A549 (cell line): ENCODE data around the gene CCL20.

Experiments
- BHLHE40 ChIP-seq: IDR thresholded peaks from 2 replicates; pipeline ENCODE4 v1.6.1; 2012; ENCODE audit warnings: low read depth, low read length, inconsistent platforms
- CTCF ChIP-seq: fragments of >200 bp; sonication (Bioruptor Twin); formaldehyde crosslinking; IDR thresholded peaks from 3 replicates; pipeline ENCODE4 v1.5.1; 2016
- ESRRA ChIP-seq: fragments of 150-350 bp; IDR thresholded peaks from 2 replicates; pipeline ENCODE4 v1.6.1; 2014; ENCODE audit warnings: mild to moderate bottlenecking, low read length, borderline replicate concordance
- MAX ChIP-seq: IDR thresholded peaks from 2 replicates; pipeline ENCODE4 v1.6.1; 2012
- POLR2A ChIP-seq: IDR thresholded peaks from 2 replicates; pipeline ENCODE4 v1.6.1; 2012; ENCODE audit warnings: mild to moderate bottlenecking, low read length
- RAD21 ChIP-seq, 2 experiments: fragments of >200 bp in 1 of 2; sonication (Bioruptor Twin) in 1 of 2; formaldehyde crosslinking in 1 of 2; IDR thresholded peaks in 1 of 2; conservative IDR thresholded peaks in 1 of 2; 2 replicates in 1 of 2; 3 replicates in 1 of 2; pipeline ENCODE4 v1.6.1; 2012 to 2018; ENCODE audit warnings: inconsistent platforms in 1 of 2
- REST ChIP-seq: fragments of 200-600 bp; sonication (generic); IDR thresholded peaks from 2 replicates; pipeline ENCODE4 v1.6.1; 2016; ENCODE audit warnings: antibody characterized with exemption, mild to moderate bottlenecking, moderate library complexity
- RFX5 ChIP-seq: fragments of 450-650 bp; IDR thresholded peaks from 2 replicates; pipeline ENCODE4 v1.7.1; 2014; ENCODE audit warnings: antibody characterized with exemption, mild to moderate bottlenecking, moderate library complexity
- RNF2 ChIP-seq: fragments of 200-600 bp; sonication (generic); IDR thresholded peaks from 2 replicates; pipeline ENCODE4 v1.6.1; 2016; ENCODE audit warnings: low read depth, mild to moderate bottlenecking, antibody characterized with exemption, moderate library complexity, borderline replicate concordance

GRCh38 chr2:227813229-227813561 is 447 bp upstream of the CCL20 start:
- TF ChIP-seq BHLHE40 (no peak), MAX (no peak), RFX5 (no peak), RNF2 (no peak), ESRRA (no peak), RAD21 (conservative IDR thresholded peaks at IDR 0.05 in 1 of 2, IDR thresholded peaks at IDR 0.05 in 1 of 2) (no peak), POLR2A (no peak), CTCF (no peak), REST (no peak)
